ENCODE results near the gene INO80B. TPM values are rescaled to one million over a fixed set of nuclear protein-coding genes. Genes with fewer than 3 reads are reported as not detected.
A peak's percentile ranks its signal among the peaks of the same experiment; 100 is the strongest.

Gene INO80B
- total RNA-seq, 2 donors from 2014 or later, result 6.3 to 32.4 TPM

DNA sequence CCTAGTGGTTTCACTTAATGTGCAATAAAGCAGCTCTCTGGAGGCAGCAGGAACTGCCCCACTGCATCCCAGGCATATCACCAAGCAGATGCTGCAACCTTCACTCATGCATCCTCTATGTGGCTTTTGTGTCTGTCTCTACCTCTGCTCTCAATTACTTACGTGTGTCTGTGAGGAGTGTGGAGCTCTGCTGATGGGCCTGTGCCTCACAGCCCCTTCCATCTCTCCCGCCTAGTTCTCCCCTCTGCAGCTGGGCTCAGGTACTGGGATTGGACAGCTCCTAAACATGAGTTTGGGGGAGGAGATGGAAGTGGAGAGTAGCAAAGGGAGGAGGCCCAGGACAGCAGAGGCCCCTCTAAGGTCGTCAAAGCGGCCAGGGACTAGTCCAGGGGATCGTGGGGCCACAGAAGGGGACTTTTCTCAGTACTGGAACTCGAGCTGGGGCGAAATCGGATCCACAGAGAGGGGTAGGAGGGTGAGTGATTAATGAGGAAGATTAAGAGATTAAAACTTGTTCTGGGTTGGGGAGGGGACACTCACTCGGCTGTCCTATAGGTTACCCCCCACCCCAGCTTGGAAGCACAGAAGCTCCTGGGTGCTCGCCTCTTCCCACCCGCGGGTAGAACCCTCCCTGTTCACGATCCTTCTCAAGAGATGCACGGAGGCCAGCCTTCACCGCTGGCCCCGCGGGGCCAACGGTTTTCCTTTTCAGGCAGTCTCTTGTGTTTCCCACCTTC lies 46.6 kb downstream of the INO80B start:
- Histone ChIP-seq H3K27me3 (peaks cover 0 to 5% of the 10 kb centered on the region in 2 donors), H3K4me1 (peaks cover 69% of the 10 kb centered on the region), H3K36me3 (replicated peaks in 1 of 2; ENCODE audit: insufficient read depth in 1 of 2, low read depth in 2 of 2) (no peaks in the 10 kb centered on the region), H3K4me3 (no peak overlapping the region), H3K9me3 (no peaks in the 10 kb centered on the region), H3K27ac (no peak overlapping the region)
- intact Hi-C loops (cut with DNase I), result no loop called here
- DNase-seq (no peak), ATAC-seq (no peak)
- TF ChIP-seq, protein P1, sequence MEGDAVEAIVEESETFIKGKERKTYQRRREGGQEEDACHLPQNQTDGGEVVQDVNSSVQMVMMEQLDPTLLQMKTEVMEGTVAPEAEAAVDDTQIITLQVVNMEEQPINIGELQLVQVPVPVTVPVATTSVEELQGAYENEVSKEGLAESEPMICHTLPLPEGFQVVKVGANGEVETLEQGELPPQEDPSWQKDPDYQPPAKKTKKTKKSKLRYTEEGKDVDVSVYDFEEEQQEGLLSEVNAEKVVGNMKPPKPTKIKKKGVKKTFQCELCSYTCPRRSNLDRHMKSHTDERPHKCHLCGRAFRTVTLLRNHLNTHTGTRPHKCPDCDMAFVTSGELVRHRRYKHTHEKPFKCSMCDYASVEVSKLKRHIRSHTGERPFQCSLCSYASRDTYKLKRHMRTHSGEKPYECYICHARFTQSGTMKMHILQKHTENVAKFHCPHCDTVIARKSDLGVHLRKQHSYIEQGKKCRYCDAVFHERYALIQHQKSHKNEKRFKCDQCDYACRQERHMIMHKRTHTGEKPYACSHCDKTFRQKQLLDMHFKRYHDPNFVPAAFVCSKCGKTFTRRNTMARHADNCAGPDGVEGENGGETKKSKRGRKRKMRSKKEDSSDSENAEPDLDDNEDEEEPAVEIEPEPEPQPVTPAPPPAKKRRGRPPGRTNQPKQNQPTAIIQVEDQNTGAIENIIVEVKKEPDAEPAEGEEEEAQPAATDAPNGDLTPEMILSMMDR (IDR thresholded peaks at IDR 0.05), result no peak
- no peak for TF ChIP-seq POLR2A (IDR thresholded peaks at IDR 0.05)
- 75 to 86% methylated on average over 18 of the region's 18 CpGs for WGBS, 2 donors

DNA sequence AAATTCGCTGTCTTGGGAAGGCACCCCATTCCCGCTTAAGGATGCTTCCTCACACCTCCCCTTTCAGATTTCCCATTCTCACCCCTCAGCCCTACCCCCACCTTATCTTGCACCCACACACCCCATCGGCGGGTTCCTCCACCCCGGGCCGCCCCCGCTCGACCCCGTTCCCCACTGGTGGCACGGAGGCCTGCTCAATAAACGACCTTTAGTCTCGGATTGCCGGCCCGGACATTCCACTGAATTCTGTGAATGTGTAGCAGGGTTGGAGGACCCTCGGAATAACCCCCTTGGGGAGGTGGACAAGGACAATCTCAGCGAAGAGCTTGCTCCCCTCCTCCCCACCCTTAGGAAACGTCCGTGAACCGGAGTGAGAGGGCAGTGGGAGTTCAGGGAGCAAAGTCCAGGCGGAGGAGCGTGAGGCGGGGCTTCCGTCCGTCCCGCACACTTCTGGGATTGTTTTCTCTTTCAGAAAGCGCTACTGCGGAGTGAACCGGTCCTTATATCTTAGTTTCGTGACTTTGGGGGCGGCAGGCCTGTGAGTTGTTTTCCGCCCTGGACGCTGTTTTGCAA lies 47.3 kb downstream of the INO80B start:
- H3K27me3 ChIP-seq, result peaks cover 0 to 5% of the 10 kb centered on the region in 2 donors
- peak overlapping the region; percentile 53 to 78 (median 72) for H3K27ac ChIP-seq
- intact Hi-C loops (cut with DNase I), result no loop called here
- no peaks in the 10 kb centered on the region for H3K36me3 ChIP-seq (replicated peaks in 1 of 2; ENCODE audit: insufficient read depth in 1 of 2, low read depth in 2 of 2)
- TF ChIP-seq, protein P1 (IDR thresholded peaks at IDR 0.05), result no peak
- no peak for TF ChIP-seq POLR2A (IDR thresholded peaks at IDR 0.05)
- DNase-seq, result peak; percentile 45 to 57 (median 52)
- peaks cover 74% of the 10 kb centered on the region for H3K4me1 ChIP-seq
- no peaks in the 10 kb centered on the region for H3K9me3 ChIP-seq
- 8 to 27% methylated on average over 16 to 32 of the region's 32 CpGs for WGBS, 2 donors
- peak overlapping the region; percentile 43 to 74 for H3K4me3 ChIP-seq
- ATAC-seq, result peak; percentile 27

DNA sequence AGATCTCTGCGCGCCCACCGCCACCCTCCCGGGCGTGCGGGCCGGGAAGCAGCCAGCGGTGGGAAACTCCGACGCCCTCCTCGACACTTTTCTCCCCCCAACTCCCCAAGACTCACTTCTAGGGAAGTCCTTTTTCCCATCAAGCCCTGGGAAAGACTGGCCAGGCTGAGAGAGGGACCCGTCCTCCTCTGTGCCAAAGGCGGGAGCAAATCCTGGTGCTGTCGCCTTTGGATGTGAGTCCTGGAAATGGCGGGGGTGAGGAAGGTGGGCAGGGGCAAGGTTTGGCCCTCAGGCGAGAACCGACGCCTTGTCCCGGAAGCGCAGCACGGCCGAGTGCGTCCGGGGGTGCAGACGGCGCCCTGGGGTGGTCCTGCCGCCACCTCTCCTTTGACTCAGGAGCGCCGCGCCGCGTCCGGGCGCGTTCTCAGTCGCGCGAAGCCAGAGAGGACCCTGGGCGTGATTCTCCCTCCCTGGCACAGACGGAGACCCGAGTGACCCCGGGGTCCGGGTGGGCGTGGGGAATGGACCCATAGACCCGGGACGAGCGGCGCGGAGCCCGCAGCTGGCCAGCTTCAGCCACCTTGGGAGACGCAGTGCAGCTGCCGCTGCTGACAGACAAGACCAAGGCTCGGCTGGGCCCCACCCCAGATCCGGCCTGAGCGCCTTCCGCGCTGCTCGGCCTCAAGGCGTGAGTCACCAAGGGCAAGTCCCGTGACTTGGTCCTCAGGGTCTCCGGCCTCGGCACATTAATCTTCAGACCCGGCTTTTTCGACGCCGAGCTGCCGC lies 48.0 kb downstream of the INO80B start:
- 0 to 3% methylated on average over 5 to 66 of the region's 67 CpGs for WGBS, 2 donors
- H3K27me3 ChIP-seq, result peaks cover 0 to 5% of the 10 kb centered on the region in 2 donors
- peak; percentile 67 to 87 (median 82) for DNase-seq

DNA sequence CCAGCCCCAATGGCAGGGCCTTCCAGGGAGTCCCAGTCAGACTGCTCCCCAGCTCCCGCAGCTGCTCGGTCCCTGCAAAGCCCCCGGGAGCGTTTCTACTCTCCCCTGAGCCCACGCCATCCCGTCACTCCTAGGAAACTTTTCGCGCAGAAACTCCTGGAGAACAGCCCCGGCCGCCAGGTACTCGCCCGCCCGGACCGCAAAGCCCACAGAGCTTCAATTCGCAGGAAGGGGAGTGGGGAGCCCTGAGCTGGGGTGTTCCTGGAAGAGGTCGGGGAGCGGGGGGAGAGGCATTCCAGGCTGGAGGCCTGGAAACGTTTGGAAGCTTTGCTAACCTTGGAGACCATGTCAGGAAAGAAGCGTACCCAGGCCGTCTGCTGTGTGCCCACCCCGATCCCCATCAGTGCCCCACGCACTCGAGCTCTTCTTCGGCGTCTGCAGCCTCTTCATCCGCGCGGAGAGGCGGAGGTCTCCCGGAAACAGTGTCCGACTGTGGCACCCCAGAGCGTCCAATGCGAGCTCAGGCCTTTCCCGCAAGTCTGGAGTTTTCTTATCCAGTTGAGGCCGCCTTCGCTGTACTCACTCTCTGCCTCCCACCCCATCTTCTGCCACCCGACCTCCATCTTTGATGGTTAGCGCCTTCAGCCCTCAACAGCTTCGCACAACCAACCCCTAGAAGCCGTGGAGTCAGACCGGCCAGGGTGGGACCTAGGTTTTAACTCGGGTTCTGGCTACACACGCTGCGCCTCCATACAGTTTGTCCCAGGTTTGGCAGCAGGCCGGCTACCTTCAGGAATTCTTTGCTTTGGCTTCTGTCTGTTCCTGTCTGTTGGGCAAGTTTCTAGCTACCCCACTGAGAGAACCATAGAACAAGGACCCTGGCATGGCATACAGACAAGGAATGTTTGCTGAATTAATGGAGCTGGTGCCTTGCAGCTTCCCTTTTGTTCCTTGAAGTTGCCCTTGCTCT lies 48.9 kb downstream of the INO80B start:
- WGBS, 2 donors, result 60 to 62% methylated on average over 33 to 45 of the region's 45 CpGs
- Histone ChIP-seq H3K4me3 (peak overlapping the region; percentile 43 to 74), H3K4me1 (peaks cover 66% of the 10 kb centered on the region), H3K36me3 (replicated peaks in 1 of 2; ENCODE audit: insufficient read depth in 1 of 2, low read depth in 2 of 2) (no peaks in the 10 kb centered on the region), H3K27me3 (peaks cover 0 to 5% of the 10 kb centered on the region in 2 donors), H3K9me3 (no peaks in the 10 kb centered on the region), H3K27ac (peak overlapping the region; percentile 53 to 78 (median 72))
- TF ChIP-seq, protein P1 (IDR thresholded peaks at IDR 0.05), result no peak
- ATAC-seq (no peak), DNase-seq (no peak)
- intact Hi-C loops (cut with DNase I), result no loop called here

More for the DNA sequence above, 48.0 kb downstream of the INO80B start:
- peak; percentile 63 to 75 (median 70) for TF ChIP-seq POLR2A (IDR thresholded peaks at IDR 0.05)
- TF ChIP-seq, protein P1 (IDR thresholded peaks at IDR 0.05), result peak in 1 of 7 experiments; percentile 11
- Histone ChIP-seq H3K4me1 (peaks cover 69% of the 10 kb centered on the region), H3K27ac (peak overlapping the region; percentile 53 to 78 (median 72)), H3K4me3 (peak overlapping the region; percentile 43 to 74), H3K9me3 (no peaks in the 10 kb centered on the region), H3K36me3 (replicated peaks in 1 of 2; ENCODE audit: insufficient read depth in 1 of 2, low read depth in 2 of 2) (no peaks in the 10 kb centered on the region)
- intact Hi-C loops (cut with DNase I), result no loop called here
- peak; percentile 22 for ATAC-seq
